NCI-H1694 (cell line): ENCODE results near the gene FRRS1L.

Source experiments
- DNase-seq: peaks from one replicate; lab custom pipeline; 2025; lab: John Stamatoyannopoulos, UW

The FRRS1L gene

DNA sequence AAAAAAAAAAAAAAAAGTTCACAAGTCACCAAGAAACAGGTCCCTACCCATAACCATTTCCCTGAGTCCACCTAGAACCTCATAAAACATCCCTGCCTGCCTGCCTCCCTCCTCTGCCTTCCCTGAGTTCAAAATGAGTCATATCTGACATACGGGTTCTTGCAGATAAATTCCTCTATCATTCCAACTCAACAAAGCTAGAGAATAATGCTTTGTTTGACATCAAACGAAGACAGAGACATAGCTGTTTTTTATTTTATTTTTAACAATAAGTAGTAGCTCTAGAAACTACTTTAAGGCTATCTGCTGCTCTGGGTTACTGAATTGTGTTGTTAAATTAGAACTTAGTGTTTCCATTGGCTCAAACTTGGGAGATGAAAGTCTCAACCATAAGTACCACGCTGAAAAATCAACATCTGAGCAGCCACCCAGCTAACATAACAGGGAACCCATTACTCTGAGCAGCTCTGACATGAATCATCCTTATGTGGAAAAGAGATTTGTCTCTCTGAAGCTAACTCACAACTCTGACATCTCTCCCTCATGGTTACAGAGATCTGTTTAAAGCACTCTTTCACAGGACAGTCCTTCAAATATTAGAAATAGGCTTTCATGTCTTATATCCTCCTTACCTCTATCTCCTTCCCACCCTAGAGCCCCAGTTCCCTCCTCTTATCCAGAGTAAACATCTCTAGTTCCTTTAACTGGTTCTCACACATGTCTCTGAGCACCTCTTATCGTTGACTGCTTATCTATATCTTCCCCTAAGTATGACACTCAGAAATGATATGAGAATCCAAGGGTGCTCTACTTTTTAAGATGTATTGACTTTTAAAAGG is 59.4 kb downstream of the FRRS1L start:
- DNase-seq, result no peak

GRCh38 chr9:109101810-109102209 is 65.2 kb downstream of the FRRS1L start:
- no peak for DNase-seq

DNA sequence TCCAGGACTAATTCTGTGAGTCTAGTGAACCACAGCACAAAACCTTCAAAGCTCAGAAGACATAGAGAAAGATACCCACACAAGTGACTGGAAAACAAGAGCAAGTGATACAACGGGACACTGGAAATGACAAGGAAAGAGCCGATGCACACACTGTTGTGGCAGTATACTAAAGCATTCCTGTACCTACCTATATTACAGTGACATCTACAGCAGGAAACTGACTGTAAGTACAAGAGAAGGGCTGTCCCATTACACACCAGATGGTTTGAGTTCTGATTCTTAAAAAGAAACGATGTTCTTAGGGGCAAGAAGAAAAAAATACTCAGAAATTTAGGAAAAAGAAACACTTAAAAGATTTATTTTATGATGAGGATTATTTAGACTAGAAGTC is 65.8 kb downstream of the FRRS1L start:
- no peak for DNase-seq

DNA sequence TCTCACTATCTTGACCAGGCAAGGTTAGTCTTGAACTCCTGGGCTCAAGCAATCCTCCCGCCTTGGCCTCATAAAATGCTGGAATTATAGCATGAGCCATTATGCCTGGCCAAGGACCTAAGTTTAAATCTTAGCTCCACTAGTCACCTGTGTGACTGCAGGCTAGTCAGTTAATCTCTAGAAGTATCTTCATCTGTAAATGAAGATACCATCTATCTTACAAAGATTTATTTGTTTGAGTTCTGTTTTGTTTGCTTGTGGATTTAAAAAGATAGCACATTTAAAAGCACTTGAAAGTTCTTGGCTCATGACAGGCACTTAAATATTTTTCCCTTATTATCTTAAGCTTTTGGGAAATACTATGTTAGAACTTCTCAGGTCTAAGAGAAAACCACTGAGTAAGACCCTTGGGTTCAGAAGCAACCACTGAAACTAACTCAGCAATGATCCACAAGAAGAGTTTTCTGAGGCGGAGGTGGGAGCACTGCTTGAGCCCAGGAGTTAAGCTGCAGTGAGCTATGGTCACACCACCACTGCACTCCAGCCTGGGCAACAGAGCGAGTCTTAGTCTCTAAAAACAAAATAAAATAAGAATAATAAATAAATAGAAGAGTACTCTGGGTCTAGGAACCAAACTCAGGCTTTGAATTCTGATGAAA is 66.4 kb downstream of the FRRS1L start:
- DNase-seq, result no peak

- no peak for DNase-seq
Observed at GRCh38 chr9:109098960-109099308, 68.1 kb downstream of the FRRS1L start.

DNA sequence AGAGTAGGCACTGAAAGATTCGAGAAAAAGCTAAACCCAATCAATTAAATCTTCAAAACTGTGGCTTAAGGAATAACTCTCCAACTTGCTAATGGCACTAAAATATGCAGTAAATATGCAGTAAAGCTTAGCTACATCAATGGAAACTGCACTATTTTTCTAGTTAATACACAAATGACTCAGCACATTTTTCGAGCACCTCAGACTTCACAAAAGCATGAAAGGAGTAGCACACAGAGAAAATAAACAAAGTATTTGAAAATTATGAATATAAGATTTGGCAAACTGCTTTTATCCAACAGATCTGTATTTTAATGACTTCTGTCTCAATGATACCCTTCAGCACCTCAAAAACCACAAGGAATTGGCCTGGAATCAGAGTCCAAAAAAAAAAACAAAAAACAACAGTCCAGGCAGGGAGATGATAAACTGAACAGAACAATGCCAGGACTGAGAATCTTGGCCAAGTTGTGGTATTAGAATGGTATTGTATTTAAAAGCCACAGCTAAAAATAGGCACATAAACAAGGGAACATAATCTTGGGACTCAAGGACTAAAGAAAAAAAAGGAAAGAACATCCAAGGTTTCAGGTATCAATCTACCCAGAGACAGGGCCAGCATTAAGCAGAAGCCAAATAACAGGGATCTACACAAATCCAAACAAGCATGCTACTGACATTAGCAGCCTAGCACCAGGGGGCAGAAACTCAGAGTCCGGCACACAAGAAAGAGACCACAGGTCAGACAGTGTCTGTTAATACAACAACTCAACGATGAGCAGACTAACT is 68.7 kb downstream of the FRRS1L start:
- no peak for DNase-seq

GRCh38 chr9:109097146-109097545 is 69.9 kb downstream of the FRRS1L start:
- no peak for DNase-seq

- no peak for DNase-seq
Observed at GRCh38 chr9:109095321-109095720, 71.7 kb downstream of the FRRS1L start.

DNA sequence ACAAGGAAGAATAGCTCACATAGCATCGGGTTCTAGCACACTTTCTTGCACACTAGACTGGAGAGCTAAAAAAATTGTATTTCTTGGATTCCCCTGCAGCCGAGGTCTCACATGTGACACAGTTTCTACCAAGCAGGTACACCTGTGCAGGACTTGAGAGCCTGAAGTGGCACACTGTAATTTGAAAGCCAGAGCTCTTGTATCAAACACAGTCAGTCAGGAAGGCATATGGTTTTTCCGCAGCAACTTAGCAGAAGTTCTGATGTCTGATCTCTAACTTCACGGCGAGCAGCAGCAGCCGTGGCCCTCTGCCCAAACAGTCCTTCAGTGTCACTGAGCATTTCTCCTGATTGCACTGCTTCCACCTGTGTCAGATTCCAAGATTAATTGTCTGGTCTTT is 72.8 kb downstream of the FRRS1L start:
- DNase-seq, result no peak

DNA sequence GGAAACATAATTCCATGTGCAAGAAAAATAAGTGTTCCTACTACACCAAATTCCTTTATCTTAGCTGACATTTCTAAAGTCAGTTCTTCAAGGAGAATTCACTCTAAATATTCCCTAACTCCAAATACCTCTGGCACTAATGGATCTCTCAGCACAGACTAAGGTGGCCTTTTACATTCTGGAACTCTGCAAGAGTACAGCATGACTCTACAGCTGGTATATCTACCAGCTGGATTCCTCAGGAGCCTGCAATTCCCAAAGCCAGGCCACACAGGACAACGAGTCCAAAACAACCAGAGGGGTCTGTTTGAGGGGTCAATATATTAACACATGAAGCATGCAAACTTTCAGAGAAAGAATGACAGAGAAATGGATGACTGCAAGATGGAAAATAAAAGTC is 74.5 kb downstream of the FRRS1L start:
- DNase-seq, result no peak

- DNase-seq, result no peak
Observed at GRCh38 chr9:109092051-109092580, 74.9 kb downstream of the FRRS1L start.

DNA sequence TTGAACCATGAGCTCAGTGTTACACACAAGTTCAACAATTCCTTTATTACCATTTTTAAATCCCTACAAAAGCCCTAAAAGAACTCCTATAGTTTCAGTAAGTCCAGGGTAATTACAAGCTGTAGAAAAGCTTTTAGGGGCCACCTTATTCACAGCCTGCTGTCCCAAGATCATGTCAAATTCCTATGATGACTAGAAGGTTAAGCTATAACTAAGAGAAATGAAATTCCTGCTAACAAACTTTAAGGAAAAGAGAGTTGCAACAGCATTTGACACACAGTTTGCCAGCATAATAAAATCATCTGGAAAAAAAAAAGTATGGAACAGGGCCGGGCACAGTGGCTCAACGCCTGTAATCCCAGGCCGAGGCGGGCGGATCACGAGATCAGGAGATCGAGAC is 78.8 kb downstream of the FRRS1L start:
- DNase-seq, result no peak

GRCh38 chr9:109087795-109088194 is 79.3 kb downstream of the FRRS1L start:
- DNase-seq, result no peak

DNA sequence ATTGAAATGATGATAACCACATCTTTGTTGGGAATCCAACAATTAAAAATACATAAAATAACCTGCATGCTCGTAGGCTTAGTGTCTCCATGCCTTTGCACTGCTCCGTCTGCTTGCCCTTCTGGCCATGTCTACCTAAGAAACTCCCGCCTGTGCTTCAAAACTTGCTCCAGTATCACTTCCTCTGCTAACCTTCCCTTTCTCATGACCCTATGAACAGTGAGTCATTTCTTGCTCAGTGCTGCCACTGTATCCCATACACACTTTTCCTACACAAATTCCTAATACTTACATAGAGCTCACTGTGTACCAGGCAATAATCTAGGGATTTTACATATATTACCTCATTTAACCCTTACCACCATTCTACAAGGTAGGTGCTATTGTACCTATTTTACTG is 80.8 kb downstream of the FRRS1L start:
- no peak for DNase-seq

DNA sequence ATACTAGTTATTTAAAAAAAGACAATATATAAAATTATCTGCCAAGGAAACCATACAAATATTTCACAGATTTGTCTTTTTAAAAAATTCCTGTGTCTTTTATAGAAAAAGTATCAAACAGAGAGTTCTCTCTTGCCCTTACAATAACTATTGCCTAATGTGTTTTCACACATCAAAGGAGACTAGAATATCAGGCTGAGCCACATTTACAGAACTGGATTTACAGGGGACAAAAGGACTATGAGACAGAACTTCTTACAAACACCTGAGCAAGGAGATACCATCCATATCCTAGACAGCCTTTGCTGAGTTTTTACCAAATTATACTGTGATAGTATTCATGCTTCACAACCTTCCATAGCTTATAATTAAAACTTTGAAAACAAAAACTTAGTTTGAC is 81.5 kb downstream of the FRRS1L start:
- DNase-seq, result no peak

- DNase-seq, result no peak
Observed at GRCh38 chr9:109083813-109084405, 83.1 kb downstream of the FRRS1L start.

DNA sequence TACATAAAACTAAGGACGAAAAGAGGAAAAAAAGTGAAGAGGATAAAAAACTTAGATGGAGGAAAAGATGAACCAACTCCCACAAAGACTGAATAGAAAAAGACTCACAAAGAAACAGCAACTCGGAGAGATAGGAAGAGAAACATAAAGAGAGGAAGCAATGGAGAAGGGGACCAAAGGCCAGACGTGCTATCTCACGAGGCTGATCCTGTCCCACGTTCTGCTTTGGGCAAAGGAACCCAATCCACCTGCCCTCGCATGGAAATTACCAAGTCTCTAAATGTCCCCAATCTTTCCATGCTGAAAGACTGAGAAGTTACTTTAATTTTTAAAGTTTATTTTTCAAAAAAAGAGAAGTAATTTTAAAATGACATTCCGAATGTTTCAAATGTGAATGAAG is 83.9 kb downstream of the FRRS1L start:
- DNase-seq, result no peak

GRCh38 chr9:109082091-109082620 is 84.9 kb downstream of the FRRS1L start:
- DNase-seq, result no peak
